Glutamatergic neuron (in vitro differentiated cells): Measurements from ENCODE around the gene FAM111A. TPM values are rescaled to one million over a fixed set of nuclear protein-coding genes. Genes with fewer than 3 reads are reported as not detected.

ENCODE experiments used
- DNase-seq: peaks from one replicate; pipeline ENCODE4 v3.0.0; 2022
- H3K27ac Mint-ChIP-seq: one replicate; pipeline ENCODE4 v1.8.0; 2020; ENCODE audit warnings: mild to moderate bottlenecking, mixed read lengths, inconsistent platforms; ENCODE audit not compliant: unreplicated experiment
- H3K27me3 Mint-ChIP-seq: one replicate; pipeline ENCODE4 v1.8.0; 2020; ENCODE audit warnings: mild to moderate bottlenecking, moderate library complexity, mixed read lengths, inconsistent platforms; ENCODE audit not compliant: unreplicated experiment
- H3K36me3 Mint-ChIP-seq: one replicate; pipeline ENCODE4 v1.8.0; 2020; ENCODE audit warnings: mild to moderate bottlenecking, mixed read lengths, inconsistent platforms; ENCODE audit not compliant: unreplicated experiment
- H3K4me1 Mint-ChIP-seq: one replicate; pipeline ENCODE4 v1.8.0; 2020; ENCODE audit warnings: mild to moderate bottlenecking, low read depth, mixed read lengths, inconsistent platforms; ENCODE audit not compliant: unreplicated experiment
- H3K4me3 Mint-ChIP-seq: one replicate; pipeline ENCODE4 v1.8.0; 2020; ENCODE audit warnings: mild to moderate bottlenecking, mixed read lengths, inconsistent platforms; ENCODE audit not compliant: unreplicated experiment
- H3K9me3 Mint-ChIP-seq: one replicate; pipeline ENCODE4 v1.8.0; 2020; ENCODE audit warnings: mild to moderate bottlenecking, moderate library complexity, mixed read lengths, inconsistent platforms; ENCODE audit not compliant: unreplicated experiment
- CTCF ChIP-seq: fragments of 200-600 bp; sonication (generic); IDR thresholded peaks from one replicate; pipeline ENCODE4 v1.5.0; 2021; ENCODE audit not compliant: partially characterized antibody, unreplicated experiment
- total RNA-seq: library from RNA; stranded (reverse); fragmentation: NEBNext Ultra II Directional; extraction: Animal tissue kit (Norgen Biotek cat#: 25700); gene quantifications from one replicate; pipeline ENCODE4 v1.2.1, GENCODE V29; 2021; ENCODE audit not compliant: unreplicated experiment

The FAM111A gene
- total RNA-seq, 1 donor from 2014 or later: 3.1 TPM

GRCh38 chr11:59144579-59145345 is 2.1 kb downstream of the FAM111A start:
- TF ChIP-seq CTCF: no peak
- peaks cover 11% of the 10 kb centered on the region for H3K27me3 Mint-ChIP-seq
- no peak overlapping the region for H3K27ac Mint-ChIP-seq
- no peaks in the 10 kb centered on the region for H3K9me3 Mint-ChIP-seq
- H3K4me3 Mint-ChIP-seq: peak overlapping the region; percentile 76
- no peaks in the 10 kb centered on the region for H3K36me3 Mint-ChIP-seq
- peaks cover 3% of the 10 kb centered on the region for H3K4me1 Mint-ChIP-seq
- DNase-seq: peak; percentile 56

- Mint-ChIP-seq H3K27me3 (peaks cover 11% of the 10 kb centered on the region), H3K9me3 (no peaks in the 10 kb centered on the region), H3K4me1 (peaks cover 3% of the 10 kb centered on the region), H3K27ac (no peak overlapping the region), H3K36me3 (no peaks in the 10 kb centered on the region), H3K4me3 (no peak overlapping the region)
- TF ChIP-seq CTCF: no peak
- no peak for DNase-seq
Observed at GRCh38 chr11:59145534-59145933, 2.9 kb downstream of the FAM111A start.

- Mint-ChIP-seq H3K27me3 (no peaks in the 10 kb centered on the region), H3K4me3 (no peak overlapping the region), H3K27ac (no peak overlapping the region), H3K4me1 (no peaks in the 10 kb centered on the region), H3K9me3 (no peaks in the 10 kb centered on the region), H3K36me3 (no peaks in the 10 kb centered on the region)
- no peak for TF ChIP-seq CTCF
- no peak for DNase-seq
Observed at GRCh38 chr11:59151761-59152160, 9.1 kb downstream of the FAM111A start.

- no peak for DNase-seq
- no peaks in the 10 kb centered on the region for H3K9me3 Mint-ChIP-seq
- no peaks in the 10 kb centered on the region for H3K4me1 Mint-ChIP-seq
- no peaks in the 10 kb centered on the region for H3K27me3 Mint-ChIP-seq
- no peak for TF ChIP-seq CTCF
- no peaks in the 10 kb centered on the region for H3K36me3 Mint-ChIP-seq
- no peak overlapping the region for H3K4me3 Mint-ChIP-seq
- H3K27ac Mint-ChIP-seq: no peak overlapping the region
Observed at GRCh38 chr11:59152312-59152951, 9.8 kb downstream of the FAM111A start.

- H3K4me3 Mint-ChIP-seq: no peak overlapping the region
- H3K36me3 Mint-ChIP-seq: no peaks in the 10 kb centered on the region
- H3K9me3 Mint-ChIP-seq: no peaks in the 10 kb centered on the region
- no peak for TF ChIP-seq CTCF
- H3K27ac Mint-ChIP-seq: no peak overlapping the region
- H3K27me3 Mint-ChIP-seq: peaks cover 1% of the 10 kb centered on the region
- H3K4me1 Mint-ChIP-seq: no peaks in the 10 kb centered on the region
- no peak for DNase-seq
Observed at GRCh38 chr11:59154610-59155009, 12.0 kb downstream of the FAM111A start.
